Ovary (tissue), 3 donors: ENCODE measurements around the gene EEF2.

Experiments
- CTCF ChIP-seq, 3 donors: fragments of 450-650 bp in 2 of 3; fragments of 200-600 bp in 1 of 3; IDR thresholded peaks; one replicate each; pipeline versions ENCODE4 v1.5.1 to v1.8.0; 2016 to 2022; ENCODE audit warnings: antibody characterized with exemption in 3 of 3, mild to moderate bottlenecking in 1 of 3
- EP300 ChIP-seq: sonication (generic); formaldehyde crosslinking; IDR thresholded peaks from one replicate; pipeline ENCODE4 v1.6.1; 2017; ENCODE audit warnings: antibody characterized with exemption
- POLR2A ChIP-seq: fragments of 450-650 bp; IDR thresholded peaks from one replicate; pipeline ENCODE4 v1.6.1; 2017; ENCODE audit warnings: antibody characterized with exemption, mild to moderate bottlenecking, moderate library complexity
- donor health status: DM: no; HTN: no; CAD: no.

- no peak for TF ChIP-seq POLR2A
- TF ChIP-seq CTCF (IDR thresholded peaks at IDR 0.05): no peak
- no peak for TF ChIP-seq EP300
These were observed 42.4 kb downstream of the EEF2 start for GRCh38 chr19:3942790-3943409.
